WTC11 (cell line): ENCODE measurements around the gene SORL1. TPM values are rescaled to one million over a fixed set of nuclear protein-coding genes. Genes with fewer than 3 reads are reported as not detected.

Experiments
- ATAC-seq: fragments of 200-7000 bp; cut with Tn5 transposase; 2 replicates; pipeline ENCODE4 v1.10.0; 2021; ENCODE audit warnings: mild to moderate bottlenecking, moderate library complexity
- CTCF ChIA-PET: fragments of 300-600 bp; sonication (Branson Sonifier 250); formaldehyde crosslinking; loops from one replicate; lab custom pipeline; 2021; ENCODE audit warnings: antibody characterized with exemption; lab: Charles Lee
- POLR2A ChIA-PET: fragments of 350-600 bp; sonication (Branson Sonifier 250); formaldehyde crosslinking; loops from one replicate; lab custom pipeline; 2021; ENCODE audit warnings: antibody characterized with exemption; lab: Charles Lee
- DNase-seq: peaks from one replicate; pipeline ENCODE4 v3.0.0; 2021; ENCODE audit warnings: low spot score
- H3K27ac Mint-ChIP-seq: 2 replicates; pipeline ENCODE4 v1.8.0; 2021; ENCODE audit warnings: mixed read lengths
- H3K27me3 Mint-ChIP-seq: 2 replicates; pipeline ENCODE4 v1.8.0; 2021; ENCODE audit warnings: low read depth, mild to moderate bottlenecking, moderate library complexity, mixed read lengths
- H3K36me3 Mint-ChIP-seq: 2 replicates; pipeline ENCODE4 v1.8.0; 2021; ENCODE audit warnings: mixed read lengths
- H3K4me1 Mint-ChIP-seq: 2 replicates; pipeline ENCODE4 v1.8.0; 2022; ENCODE audit warnings: mixed read lengths
- H3K4me3 Mint-ChIP-seq: 2 replicates; pipeline ENCODE4 v1.8.0; 2021; ENCODE audit warnings: mild to moderate bottlenecking, moderate library complexity, mixed read lengths
- H3K9me3 Mint-ChIP-seq: 2 replicates; pipeline ENCODE4 v1.8.0; 2021; ENCODE audit warnings: mixed read lengths
- ARID4B ChIP-seq: sonication (generic); formaldehyde crosslinking; IDR thresholded peaks from 2 replicates; pipeline ENCODE4 v1.8.0; 2023; ENCODE audit warnings: missing genetic modification reagents, mild to moderate bottlenecking, borderline replicate concordance
- ATF6 ChIP-seq: sonication (generic); formaldehyde crosslinking; IDR thresholded peaks from 2 replicates; pipeline ENCODE4 v1.8.1; 2023; ENCODE audit warnings: mild to moderate bottlenecking, missing genetic modification reagents
- CBFB ChIP-seq: sonication (generic); formaldehyde crosslinking; IDR thresholded peaks from 2 replicates; pipeline ENCODE4 v1.8.1; 2022; ENCODE audit warnings: mild to moderate bottlenecking, low read depth, missing genetic modification reagents
- CREB1 ChIP-seq: sonication (generic); formaldehyde crosslinking; IDR thresholded peaks from 2 replicates; pipeline ENCODE4 v1.8.0; 2023; ENCODE audit warnings: mild to moderate bottlenecking, missing genetic modification reagents
- FOXJ3 ChIP-seq: sonication (generic); formaldehyde crosslinking; IDR thresholded peaks from 2 replicates; pipeline ENCODE4 v1.9.0; 2021; ENCODE audit warnings: missing genetic modification reagents, mild to moderate bottlenecking, borderline replicate concordance
- GTF2I ChIP-seq: fragments of 250-450 bp; sonication (Bioruptor Pico); conservative IDR thresholded peaks from 2 replicates; pipeline ENCODE4 v1.4.0; 2021; ENCODE audit warnings: mild to moderate bottlenecking
- HMGA2 ChIP-seq: fragments of 250-450 bp; sonication (Bioruptor Pico); IDR thresholded peaks from 2 replicates; pipeline ENCODE4 v1.4.0; 2021; ENCODE audit warnings: mild to moderate bottlenecking, moderate library complexity
- IRF2 ChIP-seq: sonication (generic); formaldehyde crosslinking; IDR thresholded peaks from 2 replicates; pipeline ENCODE4 v1.8.0; 2022; ENCODE audit warnings: low read depth, missing genetic modification reagents, borderline replicate concordance
- KAT7 ChIP-seq: sonication (generic); formaldehyde crosslinking; IDR thresholded peaks from 2 replicates; pipeline ENCODE4 v1.8.1; 2023; ENCODE audit warnings: missing genetic modification reagents, mild to moderate bottlenecking, borderline replicate concordance
- NFYB ChIP-seq: sonication (generic); formaldehyde crosslinking; conservative IDR thresholded peaks from 2 replicates; pipeline ENCODE4 v1.8.0; 2022; ENCODE audit warnings: low read depth, missing genetic modification reagents
- SMAD4 ChIP-seq: sonication (generic); formaldehyde crosslinking; IDR thresholded peaks from 2 replicates; pipeline ENCODE4 v1.8.0; 2022; ENCODE audit warnings: mild to moderate bottlenecking, missing genetic modification reagents
- TEAD4 ChIP-seq: sonication (generic); formaldehyde crosslinking; IDR thresholded peaks from 2 replicates; pipeline ENCODE4 v1.8.0; 2022; ENCODE audit warnings: mild to moderate bottlenecking, missing genetic modification reagents
- ZNF121 ChIP-seq: sonication (generic); formaldehyde crosslinking; IDR thresholded peaks from 2 replicates; pipeline ENCODE4 v1.8.0; 2023; ENCODE audit warnings: missing genetic modification reagents
- ZNF219 ChIP-seq: sonication (generic); formaldehyde crosslinking; IDR thresholded peaks from 2 replicates; pipeline ENCODE4 v1.8.0; 2023; ENCODE audit warnings: missing genetic modification reagents, mild to moderate bottlenecking, borderline replicate concordance
- ZNF671 ChIP-seq: fragments of 250-450 bp; sonication (Bioruptor Pico); IDR thresholded peaks from 2 replicates; pipeline ENCODE4 v1.8.0; 2021; ENCODE audit warnings: mild to moderate bottlenecking
- total RNA-seq: library from RNA; stranded (reverse); gene quantifications from 3 replicates; pipeline ENCODE4 v1.2.3, GENCODE V29; 2021
- TF ChIP-seq, protein P1 (sequence below): sonication (generic); formaldehyde crosslinking; IDR thresholded peaks from 2 replicates; pipeline ENCODE4 v1.8.1; 2023; ENCODE audit warnings: mild to moderate bottlenecking, missing genetic modification reagents, moderate library complexity
- TF ChIP-seq, protein P2 (sequence below): sonication (generic); formaldehyde crosslinking; IDR thresholded peaks from 2 replicates; pipeline ENCODE4 v1.8.1; 2022; ENCODE audit warnings: mild to moderate bottlenecking, missing genetic modification reagents, moderate library complexity, borderline replicate concordance
- TF ChIP-seq, protein P3 (sequence below): sonication (generic); formaldehyde crosslinking; IDR thresholded peaks from 2 replicates; pipeline ENCODE4 v1.8.1; 2023; ENCODE audit warnings: mild to moderate bottlenecking, missing genetic modification reagents

Gene SORL1
- total RNA-seq, 1 experiment from 2014 or later: 87.1 TPM

- DNase-seq (no peak), ATAC-seq (no peak)
- Mint-ChIP-seq H3K36me3 (no peaks in the 10 kb centered on the region), H3K9me3 (no peaks in the 10 kb centered on the region), H3K27ac (no peak overlapping the region), H3K4me1 (peaks cover 8% of the 10 kb centered on the region), H3K4me3 (no peak overlapping the region), H3K27me3 (no peaks in the 10 kb centered on the region; the same call in 1 of the 2 replicates)
- CTCF ChIA-PET: no interaction called here
- TF ChIP-seq ZNF121 (CRISPR knock-in tag): no peak
- TF ChIP-seq CREB1 (CRISPR knock-in tag): no peak
- no peak for TF ChIP-seq HMGA2 (CRISPR knock-in tag)
- TF ChIP-seq, protein P1, sequence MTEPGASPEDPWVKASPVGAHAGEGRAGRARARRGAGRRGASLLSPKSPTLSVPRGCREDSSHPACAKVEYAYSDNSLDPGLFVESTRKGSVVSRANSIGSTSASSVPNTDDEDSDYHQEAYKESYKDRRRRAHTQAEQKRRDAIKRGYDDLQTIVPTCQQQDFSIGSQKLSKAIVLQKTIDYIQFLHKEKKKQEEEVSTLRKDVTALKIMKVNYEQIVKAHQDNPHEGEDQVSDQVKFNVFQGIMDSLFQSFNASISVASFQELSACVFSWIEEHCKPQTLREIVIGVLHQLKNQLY: no peak
- TF ChIP-seq, protein P2, sequence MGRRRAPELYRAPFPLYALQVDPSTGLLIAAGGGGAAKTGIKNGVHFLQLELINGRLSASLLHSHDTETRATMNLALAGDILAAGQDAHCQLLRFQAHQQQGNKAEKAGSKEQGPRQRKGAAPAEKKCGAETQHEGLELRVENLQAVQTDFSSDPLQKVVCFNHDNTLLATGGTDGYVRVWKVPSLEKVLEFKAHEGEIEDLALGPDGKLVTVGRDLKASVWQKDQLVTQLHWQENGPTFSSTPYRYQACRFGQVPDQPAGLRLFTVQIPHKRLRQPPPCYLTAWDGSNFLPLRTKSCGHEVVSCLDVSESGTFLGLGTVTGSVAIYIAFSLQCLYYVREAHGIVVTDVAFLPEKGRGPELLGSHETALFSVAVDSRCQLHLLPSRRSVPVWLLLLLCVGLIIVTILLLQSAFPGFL: no peak
- no peak for TF ChIP-seq ZNF219
- no peak for TF ChIP-seq ZNF671 (CRISPR knock-in tag)
- no peak for TF ChIP-seq CBFB (CRISPR knock-in tag)
- no peak for TF ChIP-seq NFYB
- no peak for TF ChIP-seq FOXJ3 (CRISPR knock-in tag)
- no peak for TF ChIP-seq GTF2I (CRISPR knock-in tag)
- POLR2A ChIA-PET: no interaction called here
Observed at GRCh38 chr11:121439337-121439736, 12.8 kb upstream of the SORL1 start.

- TF ChIP-seq IRF2 (CRISPR knock-in tag): no peak
- no peak for TF ChIP-seq NFYB
- TF ChIP-seq ARID4B: no peak
- TF ChIP-seq ATF6 (CRISPR knock-in tag): no peak
- TF ChIP-seq SMAD4 (CRISPR knock-in tag): no peak
- no peak for TF ChIP-seq TEAD4
- TF ChIP-seq, protein P3, sequence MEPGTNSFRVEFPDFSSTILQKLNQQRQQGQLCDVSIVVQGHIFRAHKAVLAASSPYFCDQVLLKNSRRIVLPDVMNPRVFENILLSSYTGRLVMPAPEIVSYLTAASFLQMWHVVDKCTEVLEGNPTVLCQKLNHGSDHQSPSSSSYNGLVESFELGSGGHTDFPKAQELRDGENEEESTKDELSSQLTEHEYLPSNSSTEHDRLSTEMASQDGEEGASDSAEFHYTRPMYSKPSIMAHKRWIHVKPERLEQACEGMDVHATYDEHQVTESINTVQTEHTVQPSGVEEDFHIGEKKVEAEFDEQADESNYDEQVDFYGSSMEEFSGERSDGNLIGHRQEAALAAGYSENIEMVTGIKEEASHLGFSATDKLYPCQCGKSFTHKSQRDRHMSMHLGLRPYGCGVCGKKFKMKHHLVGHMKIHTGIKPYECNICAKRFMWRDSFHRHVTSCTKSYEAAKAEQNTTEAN (CRISPR knock-in tag): no peak
- no peak for TF ChIP-seq KAT7 (CRISPR knock-in tag)
- Mint-ChIP-seq H3K27me3 (no peaks in the 10 kb centered on the region; the same call in 1 of the 2 replicates), H3K4me1 (peaks cover 12% of the 10 kb centered on the region), H3K9me3 (no peaks in the 10 kb centered on the region), H3K27ac (no peak overlapping the region), H3K4me3 (no peak overlapping the region), H3K36me3 (no peaks in the 10 kb centered on the region)
- POLR2A ChIA-PET: no interaction called here
- ATAC-seq (no peak), DNase-seq (no peak)
- CTCF ChIA-PET: no interaction called here
Observed at GRCh38 chr11:121439759-121440158, 12.4 kb upstream of the SORL1 start.
